Liver (tissue), 9 donors: ENCODE measurements around the gene CAT. TPM values are rescaled to one million over a fixed set of nuclear protein-coding genes. Genes with fewer than 3 reads are reported as not detected.

Experiments
- DNase-seq: peaks from one replicate; pipeline ENCODE4 v3.0.0-alpha.2; 2017; ENCODE audit warnings: low spot score
- H3K27ac ChIP-seq, 2 donors: one replicate each; pipeline ENCODE4 v1.7.0; 2013; ENCODE audit warnings: inconsistent platforms in 2 of 2, low read length in 2 of 2, control low read depth in 1 of 2, low read depth in 1 of 2, mild to moderate bottlenecking in 1 of 2
- H3K27me3 ChIP-seq, 4 donors: one replicate each; pipeline versions ENCODE4 v1.6.1 to v1.7.0; 2013; ENCODE audit warnings: low read length in 3 of 4, inconsistent platforms in 1 of 4, mild to moderate bottlenecking in 1 of 4, moderate library complexity in 1 of 4; ENCODE audit not compliant: control insufficient read depth in 4 of 4, insufficient read depth in 4 of 4
- H3K36me3 ChIP-seq, 4 donors: one replicate each; pipeline versions ENCODE4 v1.6.1 to v1.7.0; 2013; ENCODE audit warnings: low read length in 3 of 4, mild to moderate bottlenecking in 3 of 4, low read depth in 1 of 4, moderate library complexity in 1 of 4; ENCODE audit not compliant: control insufficient read depth in 4 of 4, insufficient read depth in 3 of 4
- H3K4me1 ChIP-seq, 4 donors: one replicate each; pipeline versions ENCODE4 v1.6.1 to v1.7.0; 2013; ENCODE audit warnings: low read length in 3 of 4, mild to moderate bottlenecking in 3 of 4, moderate library complexity in 1 of 4; ENCODE audit not compliant: control insufficient read depth in 4 of 4, insufficient read depth in 4 of 4
- H3K4me3 ChIP-seq, 3 donors: one replicate each; pipeline versions ENCODE4 v1.6.1 to v1.7.0; 2013; ENCODE audit warnings: low read length in 3 of 3, control low read depth in 1 of 3, low read depth in 1 of 3, mild to moderate bottlenecking in 1 of 3
- H3K9ac ChIP-seq, 2 donors: one replicate each; pipeline ENCODE4 v1.7.0; 2013; ENCODE audit warnings: low read length in 2 of 2, mild to moderate bottlenecking in 2 of 2, moderate library complexity in 2 of 2, control low read depth in 1 of 2, low read depth in 1 of 2
- H3K9me3 ChIP-seq, 4 donors: one replicate each; pipeline versions ENCODE4 v1.6.1 to v1.7.0; 2013; ENCODE audit warnings: low read length in 3 of 4; ENCODE audit not compliant: control insufficient read depth in 4 of 4
- EGR1 ChIP-seq, 2 donors: IDR thresholded peaks; 2 replicates each; pipeline ENCODE4 v1.6.1; 2016 to 2018; ENCODE audit warnings: antibody characterized with exemption in 2 of 2, low read depth in 2 of 2
- FOXA1 ChIP-seq: IDR thresholded peaks from 2 replicates; pipeline ENCODE4 v1.6.1; 2016; ENCODE audit warnings: antibody characterized with exemption
- FOXA2 ChIP-seq: IDR thresholded peaks from 2 replicates; pipeline ENCODE4 v1.6.1; 2016; ENCODE audit warnings: antibody characterized with exemption
- GABPA ChIP-seq, 2 donors: IDR thresholded peaks in 1 of 2; conservative IDR thresholded peaks in 1 of 2; 2 replicates each; pipeline ENCODE4 v1.6.1; 2016; ENCODE audit warnings: antibody characterized with exemption in 2 of 2, mild to moderate bottlenecking in 1 of 2, moderate library complexity in 1 of 2
- HNF4A ChIP-seq, 2 donors: conservative IDR thresholded peaks; 2 replicates each; pipeline ENCODE4 v1.6.1; 2016; ENCODE audit warnings: antibody characterized with exemption in 2 of 2, mild to moderate bottlenecking in 2 of 2
- HNF4G ChIP-seq: IDR thresholded peaks from 2 replicates; pipeline ENCODE4 v1.6.1; 2016; ENCODE audit warnings: antibody characterized with exemption
- JUND ChIP-seq, 2 donors: IDR thresholded peaks; 2 replicates each; pipeline ENCODE4 v1.6.1; 2016; ENCODE audit warnings: antibody characterized with exemption in 2 of 2
- NR2F2 ChIP-seq: IDR thresholded peaks from 2 replicates; pipeline ENCODE4 v1.6.1; 2016; ENCODE audit warnings: antibody characterized with exemption
- RAD21 ChIP-seq, 2 donors: IDR thresholded peaks; 2 replicates each; pipeline ENCODE4 v1.6.1; 2016; ENCODE audit warnings: antibody characterized with exemption in 2 of 2, mild to moderate bottlenecking in 2 of 2
- RXRA ChIP-seq, 2 donors: IDR thresholded peaks; 2 replicates each; pipeline ENCODE4 v1.6.1; 2017 to 2018; ENCODE audit warnings: antibody characterized with exemption in 2 of 2, mild to moderate bottlenecking in 1 of 2
- SP1 ChIP-seq: IDR thresholded peaks from 2 replicates; pipeline ENCODE4 v1.6.1; 2018; ENCODE audit warnings: antibody characterized with exemption, mild to moderate bottlenecking
- TAF1 ChIP-seq: conservative IDR thresholded peaks from 2 replicates; pipeline ENCODE4 v1.6.1; 2016; ENCODE audit warnings: antibody characterized with exemption, mild to moderate bottlenecking
- YY1 ChIP-seq: IDR thresholded peaks from 2 replicates; pipeline ENCODE4 v1.6.1; 2016; ENCODE audit warnings: antibody characterized with exemption, mild to moderate bottlenecking
- WGBS: extraction: QIAGEN DNeasy Blood & Tissue Kit; methylation state at CpG from one replicate; pipeline ENCODE4 v1.1.7; 2013; 5-methylcytosine and 5-hydroxymethylcytosine counted together
- polyA plus RNA-seq, 2 donors: library from polyadenylated mRNA; stranded (reverse) in 1 of 2; unstranded in 1 of 2; fragments of 200-250 nt in 1 of 2; fragments of >200 nt in 1 of 2; fragmentation: Nextera tagmentation in 1 of 2; extraction: Ambion mirVana in 1 of 2; gene quantifications; one replicate each; pipeline versions ENCODE4 v1.2.1 to v1.2.3, GENCODE V29; 2013 to 2015
- total RNA-seq, 2 donors: library from RNA; depleted of rRNA; stranded (reverse); fragments of >200 nt; gene quantifications; one replicate each; pipeline ENCODE4 v1.2.3, GENCODE V29; 2014
- TF ChIP-seq, protein P1 (sequence below): fragments of 150-350 bp; IDR thresholded peaks from 2 replicates; pipeline ENCODE4 v1.5.1; 2017; ENCODE audit warnings: improper control_type of control experiment, low read depth, low read length; ENCODE audit not compliant: missing input control
- TF ChIP-seq, protein P2 (sequence below): IDR thresholded peaks from 2 replicates; pipeline ENCODE4 v1.6.1; 2016; ENCODE audit warnings: antibody characterized with exemption
- TF ChIP-seq, protein P3 (sequence below): IDR thresholded peaks from 2 replicates; pipeline ENCODE4 v1.6.1; 2016; ENCODE audit warnings: antibody characterized with exemption
- TF ChIP-seq, protein P4 (sequence below): IDR thresholded peaks from 2 replicates; pipeline ENCODE4 v1.6.1; 2016; ENCODE audit warnings: antibody characterized with exemption, mild to moderate bottlenecking
- TF ChIP-seq, protein P5 (sequence below): IDR thresholded peaks from 2 replicates; pipeline ENCODE4 v1.6.1; 2016; ENCODE audit warnings: antibody characterized with exemption
- donor health status: healthy.
- donor health status: healthy.
- donor health status: healthy.
- donor health status: healthy.
- donor health status: healthy.

Gene CAT
- total and polyA plus RNA-seq, 4 donors: 270 to 620 (median 388) TPM

DNA sequence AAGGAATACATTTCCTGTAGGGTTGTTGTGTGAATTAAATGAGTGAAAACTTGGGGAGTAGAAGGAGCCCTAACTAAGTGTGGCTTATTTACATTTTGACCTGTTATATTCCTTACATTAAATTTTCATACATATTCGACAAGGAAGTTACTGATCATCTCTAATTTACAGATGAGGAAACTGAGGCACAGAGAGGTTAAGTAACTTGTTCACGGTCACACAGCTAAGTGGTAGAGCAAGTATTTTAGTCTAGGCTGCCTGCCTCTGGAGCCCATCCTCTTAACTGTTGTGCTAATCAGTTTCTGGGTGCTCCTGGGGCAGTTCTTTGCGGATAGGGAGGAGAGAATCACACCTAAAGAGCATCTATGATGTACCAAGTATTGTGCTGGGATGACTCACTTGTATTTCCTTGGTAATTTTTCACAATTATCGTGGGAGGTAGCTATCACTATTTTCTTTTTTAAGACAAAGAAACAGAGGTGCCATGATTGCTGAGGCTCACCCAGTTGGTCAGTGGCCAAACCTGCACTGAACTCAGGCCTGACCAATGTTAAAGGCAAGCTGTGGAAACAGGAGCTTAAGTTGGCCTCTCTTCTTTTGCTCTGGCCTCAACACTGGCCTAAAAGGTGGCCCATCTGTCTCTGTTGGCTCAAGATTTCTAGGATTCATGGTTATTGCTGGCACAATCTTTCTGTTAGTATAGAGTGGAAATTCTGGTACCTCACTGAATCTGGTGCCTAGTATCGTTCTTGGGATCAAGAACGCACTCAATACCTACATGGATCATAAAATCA, 77.7 kb downstream of the CAT start (continued):
- TF ChIP-seq, protein P1, sequence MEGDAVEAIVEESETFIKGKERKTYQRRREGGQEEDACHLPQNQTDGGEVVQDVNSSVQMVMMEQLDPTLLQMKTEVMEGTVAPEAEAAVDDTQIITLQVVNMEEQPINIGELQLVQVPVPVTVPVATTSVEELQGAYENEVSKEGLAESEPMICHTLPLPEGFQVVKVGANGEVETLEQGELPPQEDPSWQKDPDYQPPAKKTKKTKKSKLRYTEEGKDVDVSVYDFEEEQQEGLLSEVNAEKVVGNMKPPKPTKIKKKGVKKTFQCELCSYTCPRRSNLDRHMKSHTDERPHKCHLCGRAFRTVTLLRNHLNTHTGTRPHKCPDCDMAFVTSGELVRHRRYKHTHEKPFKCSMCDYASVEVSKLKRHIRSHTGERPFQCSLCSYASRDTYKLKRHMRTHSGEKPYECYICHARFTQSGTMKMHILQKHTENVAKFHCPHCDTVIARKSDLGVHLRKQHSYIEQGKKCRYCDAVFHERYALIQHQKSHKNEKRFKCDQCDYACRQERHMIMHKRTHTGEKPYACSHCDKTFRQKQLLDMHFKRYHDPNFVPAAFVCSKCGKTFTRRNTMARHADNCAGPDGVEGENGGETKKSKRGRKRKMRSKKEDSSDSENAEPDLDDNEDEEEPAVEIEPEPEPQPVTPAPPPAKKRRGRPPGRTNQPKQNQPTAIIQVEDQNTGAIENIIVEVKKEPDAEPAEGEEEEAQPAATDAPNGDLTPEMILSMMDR: no peak
- TF ChIP-seq TAF1 (no peak), YY1 (no peak), SP1 (no peak), RAD21 (IDR thresholded peaks at IDR 0.05) (no peak), HNF4A (conservative IDR thresholded peaks at IDR 0.05) (no peak)
- TF ChIP-seq, protein P2, sequence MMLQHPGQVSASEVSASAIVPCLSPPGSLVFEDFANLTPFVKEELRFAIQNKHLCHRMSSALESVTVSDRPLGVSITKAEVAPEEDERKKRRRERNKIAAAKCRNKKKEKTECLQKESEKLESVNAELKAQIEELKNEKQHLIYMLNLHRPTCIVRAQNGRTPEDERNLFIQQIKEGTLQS: no peak

DNA sequence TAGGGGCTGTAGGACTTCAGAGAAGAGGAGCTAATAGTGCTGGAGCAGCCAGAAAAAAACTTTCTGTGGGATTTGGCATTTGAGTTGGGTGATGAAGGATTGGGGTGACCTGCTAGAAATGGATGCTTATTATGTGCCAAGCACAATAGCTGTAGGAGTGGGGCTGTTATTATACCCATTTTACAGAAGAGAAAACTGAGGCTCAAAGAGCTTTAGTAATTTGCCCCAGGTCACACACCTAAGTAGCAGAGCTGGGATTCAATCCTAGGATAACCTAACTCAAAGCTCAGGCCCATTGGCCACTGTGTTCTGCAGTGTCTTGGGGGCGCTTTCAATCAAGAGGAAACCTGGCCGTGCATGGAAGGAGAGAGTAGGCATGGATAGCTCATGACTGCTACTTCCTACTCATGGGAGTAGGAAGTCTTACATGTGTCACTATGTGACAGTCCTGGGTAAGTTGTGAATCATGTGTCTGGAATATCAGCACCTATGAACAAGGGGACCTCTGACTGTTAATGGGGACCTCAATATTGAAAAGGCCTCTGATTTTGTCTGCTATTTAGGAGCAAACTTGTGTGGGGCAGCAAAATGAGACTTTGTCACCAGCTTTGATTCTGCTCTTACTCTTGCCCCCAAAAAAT, 81.0 kb downstream of the CAT start:
- no peaks in the 10 kb centered on the region for H3K36me3 ChIP-seq
- H3K4me3 ChIP-seq: no peak overlapping the region
- H3K4me1 ChIP-seq: no peaks in the 10 kb centered on the region
- no peak overlapping the region for H3K9ac ChIP-seq
- H3K27ac ChIP-seq: no peak overlapping the region
- DNase-seq: no peak
- no peaks in the 10 kb centered on the region for H3K9me3 ChIP-seq
- no peaks in the 10 kb centered on the region for H3K27me3 ChIP-seq
- 92% methylated on average over 2 of the region's 2 CpGs for WGBS
- no peak for TF ChIP-seq GABPA (IDR thresholded peaks at IDR 0.05 in 1 of 2, conservative IDR thresholded peaks at IDR 0.05 in 1 of 2)
- TF ChIP-seq NR2F2: no peak
- no peak for TF ChIP-seq HNF4G
- TF ChIP-seq SP1: no peak
- TF ChIP-seq, protein P3, sequence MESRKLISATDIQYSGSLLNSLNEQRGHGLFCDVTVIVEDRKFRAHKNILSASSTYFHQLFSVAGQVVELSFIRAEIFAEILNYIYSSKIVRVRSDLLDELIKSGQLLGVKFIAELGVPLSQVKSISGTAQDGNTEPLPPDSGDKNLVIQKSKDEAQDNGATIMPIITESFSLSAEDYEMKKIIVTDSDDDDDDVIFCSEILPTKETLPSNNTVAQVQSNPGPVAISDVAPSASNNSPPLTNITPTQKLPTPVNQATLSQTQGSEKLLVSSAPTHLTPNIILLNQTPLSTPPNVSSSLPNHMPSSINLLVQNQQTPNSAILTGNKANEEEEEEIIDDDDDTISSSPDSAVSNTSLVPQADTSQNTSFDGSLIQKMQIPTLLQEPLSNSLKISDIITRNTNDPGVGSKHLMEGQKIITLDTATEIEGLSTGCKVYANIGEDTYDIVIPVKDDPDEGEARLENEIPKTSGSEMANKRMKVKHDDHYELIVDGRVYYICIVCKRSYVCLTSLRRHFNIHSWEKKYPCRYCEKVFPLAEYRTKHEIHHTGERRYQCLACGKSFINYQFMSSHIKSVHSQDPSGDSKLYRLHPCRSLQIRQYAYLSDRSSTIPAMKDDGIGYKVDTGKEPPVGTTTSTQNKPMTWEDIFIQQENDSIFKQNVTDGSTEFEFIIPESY: no peak
- TF ChIP-seq, protein P1: no peak
- TF ChIP-seq RAD21 (IDR thresholded peaks at IDR 0.05): no peak
- TF ChIP-seq RXRA (IDR thresholded peaks at IDR 0.05): no peak
- TF ChIP-seq YY1: no peak
- TF ChIP-seq, protein P2: no peak
- TF ChIP-seq, protein P4, sequence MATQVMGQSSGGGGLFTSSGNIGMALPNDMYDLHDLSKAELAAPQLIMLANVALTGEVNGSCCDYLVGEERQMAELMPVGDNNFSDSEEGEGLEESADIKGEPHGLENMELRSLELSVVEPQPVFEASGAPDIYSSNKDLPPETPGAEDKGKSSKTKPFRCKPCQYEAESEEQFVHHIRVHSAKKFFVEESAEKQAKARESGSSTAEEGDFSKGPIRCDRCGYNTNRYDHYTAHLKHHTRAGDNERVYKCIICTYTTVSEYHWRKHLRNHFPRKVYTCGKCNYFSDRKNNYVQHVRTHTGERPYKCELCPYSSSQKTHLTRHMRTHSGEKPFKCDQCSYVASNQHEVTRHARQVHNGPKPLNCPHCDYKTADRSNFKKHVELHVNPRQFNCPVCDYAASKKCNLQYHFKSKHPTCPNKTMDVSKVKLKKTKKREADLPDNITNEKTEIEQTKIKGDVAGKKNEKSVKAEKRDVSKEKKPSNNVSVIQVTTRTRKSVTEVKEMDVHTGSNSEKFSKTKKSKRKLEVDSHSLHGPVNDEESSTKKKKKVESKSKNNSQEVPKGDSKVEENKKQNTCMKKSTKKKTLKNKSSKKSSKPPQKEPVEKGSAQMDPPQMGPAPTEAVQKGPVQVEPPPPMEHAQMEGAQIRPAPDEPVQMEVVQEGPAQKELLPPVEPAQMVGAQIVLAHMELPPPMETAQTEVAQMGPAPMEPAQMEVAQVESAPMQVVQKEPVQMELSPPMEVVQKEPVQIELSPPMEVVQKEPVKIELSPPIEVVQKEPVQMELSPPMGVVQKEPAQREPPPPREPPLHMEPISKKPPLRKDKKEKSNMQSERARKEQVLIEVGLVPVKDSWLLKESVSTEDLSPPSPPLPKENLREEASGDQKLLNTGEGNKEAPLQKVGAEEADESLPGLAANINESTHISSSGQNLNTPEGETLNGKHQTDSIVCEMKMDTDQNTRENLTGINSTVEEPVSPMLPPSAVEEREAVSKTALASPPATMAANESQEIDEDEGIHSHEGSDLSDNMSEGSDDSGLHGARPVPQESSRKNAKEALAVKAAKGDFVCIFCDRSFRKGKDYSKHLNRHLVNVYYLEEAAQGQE: no peak
- TF ChIP-seq, protein P5, sequence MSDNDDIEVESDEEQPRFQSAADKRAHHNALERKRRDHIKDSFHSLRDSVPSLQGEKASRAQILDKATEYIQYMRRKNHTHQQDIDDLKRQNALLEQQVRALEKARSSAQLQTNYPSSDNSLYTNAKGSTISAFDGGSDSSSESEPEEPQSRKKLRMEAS: no peak
- no peak for TF ChIP-seq EGR1 (IDR thresholded peaks at IDR 0.05; ENCODE audit: low read depth in 2 of 2)
- no peak for TF ChIP-seq TAF1
- no peak for TF ChIP-seq FOXA2
- TF ChIP-seq FOXA1: no peak
- TF ChIP-seq JUND (IDR thresholded peaks at IDR 0.05): no peak
- no peak for TF ChIP-seq HNF4A (conservative IDR thresholded peaks at IDR 0.05)
